Vagina (tissue), 2 donors: ENCODE measurements around the gene NHLRC1. TPM values are rescaled to one million over a fixed set of nuclear protein-coding genes. Genes with fewer than 3 reads are reported as not detected.

Experiments used
- DNase-seq, 2 donors: peaks; one replicate each; pipeline ENCODE4 v3.0.0-alpha.2; 2017; ENCODE audit errors: extremely low spot score in 2 of 2
- H3K27ac ChIP-seq: fragments of 200-600 bp; sonication (generic); one replicate; pipeline ENCODE4 v1.5.1; 2019
- H3K27me3 ChIP-seq: fragments of 200-600 bp; sonication (generic); one replicate; pipeline ENCODE4 v1.5.1; 2019
- H3K36me3 ChIP-seq, 2 donors: fragments of 200-600 bp; sonication (generic); one replicate each; pipeline ENCODE4 v1.5.1; 2017 to 2019
- H3K4me1 ChIP-seq: fragments of 200-600 bp; sonication (generic); one replicate; pipeline ENCODE4 v1.5.1; 2019
- H3K4me3 ChIP-seq, 2 donors: fragments of 200-600 bp; sonication (generic); 1 replicate in 1 of 2; 2 replicates in 1 of 2; pipeline ENCODE4 v1.5.1; 2016 to 2019
- H3K9me3 ChIP-seq: fragments of 200-600 bp; sonication (generic); one replicate; pipeline ENCODE4 v1.5.1; 2019
- CTCF ChIP-seq, 3 experiments: fragments of 450-650 bp in 2 of 3; fragments of 200-600 bp in 1 of 3; sonication (generic) in 1 of 3; IDR thresholded peaks; one replicate each; pipeline ENCODE4 v1.5.1; 2017 to 2019; ENCODE audit warnings: antibody characterized with exemption in 3 of 3, mild to moderate bottlenecking in 2 of 3, moderate library complexity in 2 of 3
- POLR2A ChIP-seq, 2 donors: fragments of 450-650 bp; IDR thresholded peaks; one replicate each; pipeline ENCODE4 v1.6.1; 2017; ENCODE audit warnings: antibody characterized with exemption in 2 of 2, mild to moderate bottlenecking in 2 of 2, moderate library complexity in 2 of 2
- POLR2AphosphoS5 ChIP-seq, 2 donors: sonication (generic); formaldehyde crosslinking; IDR thresholded peaks; one replicate each; pipeline ENCODE4 v1.9.0; 2017; ENCODE audit warnings: antibody characterized with exemption in 2 of 2, mild to moderate bottlenecking in 2 of 2, low read depth in 1 of 2; ENCODE audit not compliant: insufficient read depth in 1 of 2
- intact Hi-C: fragments of 100-400 bp; cut with DNase I; formaldehyde crosslinking; loops from one replicate; pipeline ENCODE4 v1.15.1; 2023
- total RNA-seq: library from RNA; depleted of rRNA; stranded (reverse); fragments of >200 nt; gene quantifications from one replicate; pipeline ENCODE4 v1.2.3, GENCODE V29; 2016

The NHLRC1 gene
- total RNA-seq, 1 donor from 2014 or later, result 0.74 TPM

GRCh38 chr6:18141805-18142590 is 19.5 kb upstream of the NHLRC1 start:
- Histone ChIP-seq H3K9me3 (no peaks in the 10 kb centered on the region), H3K4me1 (no peaks in the 10 kb centered on the region), H3K36me3 (peaks cover 0 to 22% of the 10 kb centered on the region in 2 donors), H3K4me3 (no peak overlapping the region), H3K27me3 (no peaks in the 10 kb centered on the region), H3K27ac (no peak overlapping the region)
- intact Hi-C loops, result no loop called here
- DNase-seq, result no peak
- TF ChIP-seq POLR2A (IDR thresholded peaks at IDR 0.05) (no peak), POLR2AphosphoS5 (IDR thresholded peaks at IDR 0.05; ENCODE audit: insufficient read depth in 1 of 2, low read depth in 1 of 2) (no peak), CTCF (IDR thresholded peaks at IDR 0.05) (no peak)

- intact Hi-C loops, result no loop called here
- H3K27ac ChIP-seq, result no peak overlapping the region
- peaks cover 0 to 36% of the 10 kb centered on the region in 2 donors for H3K36me3 ChIP-seq
- H3K4me1 ChIP-seq, result no peaks in the 10 kb centered on the region
- no peaks in the 10 kb centered on the region for H3K27me3 ChIP-seq
- DNase-seq, result no peak
- H3K4me3 ChIP-seq, result no peak overlapping the region
- H3K9me3 ChIP-seq, result no peaks in the 10 kb centered on the region
- TF ChIP-seq POLR2AphosphoS5 (IDR thresholded peaks at IDR 0.05; ENCODE audit: insufficient read depth in 1 of 2, low read depth in 1 of 2), result no peak
- TF ChIP-seq POLR2A (IDR thresholded peaks at IDR 0.05), result no peak
- no peak for TF ChIP-seq CTCF (IDR thresholded peaks at IDR 0.05)
Measured at GRCh38 chr6:18139935-18140621, 17.6 kb upstream of the NHLRC1 start.

GRCh38 chr6:18138906-18139305 is 16.4 kb upstream of the NHLRC1 start:
- TF ChIP-seq POLR2A (IDR thresholded peaks at IDR 0.05), result no peak
- TF ChIP-seq POLR2AphosphoS5 (IDR thresholded peaks at IDR 0.05; ENCODE audit: insufficient read depth in 1 of 2, low read depth in 1 of 2), result no peak
- TF ChIP-seq CTCF (IDR thresholded peaks at IDR 0.05), result no peak
- peaks cover 0 to 27% of the 10 kb centered on the region in 2 donors for H3K36me3 ChIP-seq

GRCh38 chr6:18136260-18136659 is 13.8 kb upstream of the NHLRC1 start:
- no peaks in the 10 kb centered on the region for H3K27me3 ChIP-seq
- no peak overlapping the region for H3K4me3 ChIP-seq
- DNase-seq, result no peak
- no peaks in the 10 kb centered on the region for H3K4me1 ChIP-seq
- TF ChIP-seq POLR2AphosphoS5 (IDR thresholded peaks at IDR 0.05; ENCODE audit: insufficient read depth in 1 of 2, low read depth in 1 of 2) (no peak), POLR2A (IDR thresholded peaks at IDR 0.05) (no peak), CTCF (IDR thresholded peaks at IDR 0.05) (no peak)
- intact Hi-C loops, result no loop called here
- no peaks in the 10 kb centered on the region for H3K9me3 ChIP-seq
- H3K27ac ChIP-seq, result no peak overlapping the region
- peaks cover 0 to 27% of the 10 kb centered on the region in 2 donors for H3K36me3 ChIP-seq

More at GRCh38 chr6:18138906-18139305, 16.4 kb upstream of the NHLRC1 start:
- H3K4me3 ChIP-seq, result no peak overlapping the region
- intact Hi-C loops, result no loop called here
- H3K27me3 ChIP-seq, result no peaks in the 10 kb centered on the region
- no peaks in the 10 kb centered on the region for H3K9me3 ChIP-seq
- H3K27ac ChIP-seq, result no peak overlapping the region
- H3K4me1 ChIP-seq, result no peaks in the 10 kb centered on the region
- DNase-seq, result no peak

- no peak overlapping the region for H3K27ac ChIP-seq
- peaks cover 0 to 21% of the 10 kb centered on the region in 2 donors for H3K36me3 ChIP-seq
- no peak for TF ChIP-seq CTCF (IDR thresholded peaks at IDR 0.05)
- TF ChIP-seq POLR2A (IDR thresholded peaks at IDR 0.05), result no peak
- no peak for TF ChIP-seq POLR2AphosphoS5 (IDR thresholded peaks at IDR 0.05; ENCODE audit: insufficient read depth in 1 of 2, low read depth in 1 of 2)
- DNase-seq, result no peak
- H3K9me3 ChIP-seq, result no peaks in the 10 kb centered on the region
- H3K4me1 ChIP-seq, result no peaks in the 10 kb centered on the region
- intact Hi-C loops, result no loop called here
- H3K27me3 ChIP-seq, result no peaks in the 10 kb centered on the region
- no peak overlapping the region for H3K4me3 ChIP-seq
Measured at GRCh38 chr6:18135171-18135570, 12.7 kb upstream of the NHLRC1 start.
